Suprapubic skin (tissue), 3 donors: ENCODE results near the gene HSP90B1.

Experiments used
- POLR2AphosphoS5 ChIP-seq, 3 donors: sonication (generic); formaldehyde crosslinking; IDR thresholded peaks; one replicate each; pipeline ENCODE4 v1.6.1; 2017; ENCODE audit warnings: antibody characterized with exemption in 3 of 3
- TF ChIP-seq, protein P1 (sequence below), 2 donors: fragments of 200-600 bp in 1 of 2; fragments of 450-650 bp in 1 of 2; sonication (generic) in 1 of 2; IDR thresholded peaks; one replicate each; pipeline ENCODE4 v1.5.1; 2016 to 2019; ENCODE audit warnings: antibody characterized with exemption in 2 of 2, mild to moderate bottlenecking in 1 of 2, moderate library complexity in 1 of 2

DNA sequence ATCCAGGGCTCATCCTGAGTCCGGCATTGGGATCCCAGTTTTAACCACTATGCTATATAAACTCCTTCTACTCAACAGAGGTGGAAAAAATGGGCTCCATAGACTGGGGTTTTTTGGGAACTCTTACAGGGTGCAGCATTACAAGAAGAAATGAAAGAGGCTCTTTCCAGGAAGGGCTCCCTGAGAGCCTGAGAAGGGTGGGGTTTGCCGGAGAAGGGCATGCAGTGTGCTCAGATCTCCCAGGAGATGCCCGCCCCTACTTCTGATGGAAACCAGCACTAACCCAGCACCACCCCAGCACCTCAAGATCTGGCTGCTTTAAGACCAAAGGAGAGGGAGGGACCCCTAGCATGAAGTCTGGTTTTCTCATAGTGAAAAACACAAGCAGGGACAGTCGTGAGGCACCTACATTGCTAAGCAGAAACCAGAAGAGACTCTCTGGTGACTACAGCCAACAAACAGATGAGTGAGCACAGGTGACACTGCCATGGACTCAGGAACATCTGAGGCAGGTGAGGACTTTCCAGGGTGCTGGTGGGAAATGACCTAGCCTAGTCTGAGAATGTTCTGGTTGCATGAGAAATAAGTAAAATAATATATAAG lies 43.9 kb upstream of the HSP90B1 start:
- no peak for TF ChIP-seq POLR2AphosphoS5 (IDR thresholded peaks at IDR 0.05)
- TF ChIP-seq, protein P1, sequence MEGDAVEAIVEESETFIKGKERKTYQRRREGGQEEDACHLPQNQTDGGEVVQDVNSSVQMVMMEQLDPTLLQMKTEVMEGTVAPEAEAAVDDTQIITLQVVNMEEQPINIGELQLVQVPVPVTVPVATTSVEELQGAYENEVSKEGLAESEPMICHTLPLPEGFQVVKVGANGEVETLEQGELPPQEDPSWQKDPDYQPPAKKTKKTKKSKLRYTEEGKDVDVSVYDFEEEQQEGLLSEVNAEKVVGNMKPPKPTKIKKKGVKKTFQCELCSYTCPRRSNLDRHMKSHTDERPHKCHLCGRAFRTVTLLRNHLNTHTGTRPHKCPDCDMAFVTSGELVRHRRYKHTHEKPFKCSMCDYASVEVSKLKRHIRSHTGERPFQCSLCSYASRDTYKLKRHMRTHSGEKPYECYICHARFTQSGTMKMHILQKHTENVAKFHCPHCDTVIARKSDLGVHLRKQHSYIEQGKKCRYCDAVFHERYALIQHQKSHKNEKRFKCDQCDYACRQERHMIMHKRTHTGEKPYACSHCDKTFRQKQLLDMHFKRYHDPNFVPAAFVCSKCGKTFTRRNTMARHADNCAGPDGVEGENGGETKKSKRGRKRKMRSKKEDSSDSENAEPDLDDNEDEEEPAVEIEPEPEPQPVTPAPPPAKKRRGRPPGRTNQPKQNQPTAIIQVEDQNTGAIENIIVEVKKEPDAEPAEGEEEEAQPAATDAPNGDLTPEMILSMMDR (IDR thresholded peaks at IDR 0.05), result no peak
